NCI-H1694 (cell line): ENCODE results near the gene PACS2.

Experiments
- DNase-seq: peaks from one replicate; lab custom pipeline; 2025; lab: John Stamatoyannopoulos, UW

The PACS2 gene

GRCh38 chr14:105386581-105387529 is 72.3 kb downstream of the PACS2 start:
- no peak for DNase-seq

GRCh38 chr14:105387530-105387922 is 73.0 kb downstream of the PACS2 start:
- no peak for DNase-seq

GRCh38 chr14:105388110-105388951 is 73.8 kb downstream of the PACS2 start:
- no peak for DNase-seq

DNA sequence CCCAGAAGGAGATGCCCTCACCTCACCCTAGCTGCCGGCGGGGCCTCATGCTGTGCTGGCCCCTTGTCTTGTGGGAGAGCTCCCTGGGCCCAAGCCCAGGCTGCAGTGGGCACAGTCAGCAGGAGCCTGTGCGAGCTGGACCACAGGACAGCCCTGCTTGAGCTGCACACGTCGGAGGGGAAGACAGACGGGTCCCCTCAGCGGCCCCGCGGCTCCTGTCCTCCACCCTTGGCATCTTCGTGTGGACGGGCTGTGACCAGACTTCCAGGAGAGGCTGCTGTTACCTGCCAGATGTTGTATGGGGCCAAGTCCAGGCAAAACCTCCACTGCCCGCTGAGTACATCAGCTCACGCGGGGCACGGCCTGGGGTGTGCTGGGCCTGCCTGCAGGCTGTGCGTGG is 74.4 kb downstream of the PACS2 start:
- no peak for DNase-seq

GRCh38 chr14:105389534-105389933 is 75.0 kb downstream of the PACS2 start:
- no peak for DNase-seq

DNA sequence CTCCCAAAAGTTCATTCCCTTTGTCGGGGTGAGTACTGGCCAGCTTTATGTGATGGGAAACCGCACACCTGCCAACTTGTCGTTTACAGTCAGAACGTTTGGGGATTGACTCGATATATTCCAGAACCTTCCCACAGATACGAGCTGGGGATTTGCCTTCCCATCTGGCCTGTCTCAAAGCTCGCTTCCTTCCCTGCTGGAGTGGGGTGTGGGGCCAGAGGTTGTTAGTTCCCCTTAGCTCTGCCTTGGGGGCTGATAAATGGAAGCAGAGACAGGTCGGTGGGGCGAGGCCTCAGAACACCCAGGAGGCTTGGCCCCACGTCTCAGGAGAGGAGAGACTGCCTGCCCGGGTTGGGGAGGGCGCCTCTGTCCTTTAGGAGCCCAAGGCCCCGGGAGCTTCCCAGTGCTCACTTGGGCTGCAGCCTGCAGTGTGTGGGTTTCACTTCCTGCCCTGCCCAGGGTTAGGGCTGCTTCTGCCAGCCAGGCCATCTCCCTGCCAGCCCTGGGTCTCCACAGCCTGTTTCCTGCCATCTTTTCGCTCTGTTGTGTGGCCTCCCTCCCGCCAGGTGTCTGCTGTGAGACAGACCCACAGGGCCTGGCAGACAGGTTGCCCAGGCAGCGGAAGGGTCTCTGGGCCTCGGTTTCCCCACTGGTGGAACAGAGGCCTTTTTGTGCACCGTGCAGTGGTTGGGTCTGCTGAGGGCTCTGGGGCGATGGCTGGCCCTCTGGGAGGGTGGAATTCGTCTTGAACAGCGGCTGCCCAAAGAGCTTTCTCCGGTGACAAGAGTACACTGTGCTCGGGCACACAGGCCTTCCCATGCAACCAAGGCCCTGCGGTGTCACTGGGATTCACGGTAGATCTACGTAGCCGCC is 75.7 kb downstream of the PACS2 start:
- no peak for DNase-seq

DNA sequence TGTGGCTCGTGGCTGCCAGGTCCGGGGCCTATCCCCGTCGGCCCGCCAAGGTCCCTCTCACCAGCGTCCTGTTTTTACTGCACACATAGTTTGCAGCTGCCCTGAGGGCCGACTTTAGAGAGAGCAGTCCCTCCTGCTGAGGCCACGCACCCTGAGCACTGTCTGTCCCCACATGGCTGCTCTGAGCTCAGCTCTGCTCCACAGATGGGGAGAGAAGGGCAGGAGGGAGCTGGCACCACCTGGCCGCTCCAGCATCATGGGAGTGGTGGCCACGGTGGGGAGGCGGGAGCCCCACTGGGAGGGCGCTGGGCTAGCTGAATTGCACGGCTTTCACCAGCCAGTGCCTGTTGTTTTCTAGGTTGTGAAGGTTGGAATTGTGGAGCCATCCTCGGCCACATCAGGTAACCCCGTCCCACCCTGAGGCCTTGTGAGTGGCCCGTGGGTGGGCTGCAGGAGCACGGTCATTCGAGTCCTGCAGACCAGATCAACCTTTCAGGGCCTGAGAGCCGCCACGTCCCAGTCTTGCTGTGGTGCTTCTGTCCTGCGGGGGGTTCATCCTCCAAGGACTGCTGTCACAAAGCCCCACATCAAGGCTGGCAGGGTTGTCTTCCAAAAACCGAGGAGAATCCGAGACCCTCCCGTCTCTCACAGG is 76.4 kb downstream of the PACS2 start:
- DNase-seq, result no peak

DNA sequence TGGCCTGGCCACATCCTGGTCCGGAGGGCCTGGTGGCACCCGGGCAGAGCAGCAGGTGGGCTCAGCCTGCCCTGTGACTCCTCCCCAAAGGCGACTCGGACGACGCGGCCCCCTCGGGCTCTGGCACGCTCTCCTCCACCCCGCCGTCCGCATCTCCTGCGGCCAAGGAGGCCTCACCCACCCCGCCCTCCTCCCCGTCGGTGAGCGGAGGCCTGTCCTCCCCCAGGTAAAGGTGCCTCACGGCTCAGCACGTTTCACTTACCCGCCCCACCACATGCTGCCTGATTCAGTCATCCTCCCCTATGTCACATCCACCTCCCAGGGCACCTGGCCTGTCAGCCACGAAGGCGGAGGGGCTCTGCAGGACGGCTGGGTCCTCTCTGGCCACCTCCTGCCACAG is 77.0 kb downstream of the PACS2 start:
- DNase-seq, result no peak

GRCh38 chr14:105392131-105393090 is 77.9 kb downstream of the PACS2 start:
- no peak for DNase-seq

GRCh38 chr14:105393151-105393550 is 78.6 kb downstream of the PACS2 start:
- no peak for DNase-seq

- no peak for DNase-seq
Observed at GRCh38 chr14:105394714-105395537, 80.4 kb downstream of the PACS2 start.

DNA sequence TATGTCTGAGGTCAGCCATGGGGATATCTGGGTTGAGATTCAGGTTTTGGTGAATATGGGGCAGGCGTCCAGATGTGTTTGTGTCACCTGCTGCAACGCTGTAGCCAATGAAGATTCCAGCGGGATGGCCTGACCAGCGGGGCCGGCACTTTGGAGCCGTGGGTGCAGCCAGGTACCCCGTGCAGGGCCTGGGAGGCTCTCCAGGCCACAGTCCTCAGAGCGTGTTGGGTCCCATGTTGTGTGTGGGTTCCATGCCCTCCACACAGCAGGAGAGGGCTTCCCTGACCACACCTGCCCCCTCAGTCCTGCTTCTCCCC is 80.9 kb downstream of the PACS2 start:
- no peak for DNase-seq

DNA sequence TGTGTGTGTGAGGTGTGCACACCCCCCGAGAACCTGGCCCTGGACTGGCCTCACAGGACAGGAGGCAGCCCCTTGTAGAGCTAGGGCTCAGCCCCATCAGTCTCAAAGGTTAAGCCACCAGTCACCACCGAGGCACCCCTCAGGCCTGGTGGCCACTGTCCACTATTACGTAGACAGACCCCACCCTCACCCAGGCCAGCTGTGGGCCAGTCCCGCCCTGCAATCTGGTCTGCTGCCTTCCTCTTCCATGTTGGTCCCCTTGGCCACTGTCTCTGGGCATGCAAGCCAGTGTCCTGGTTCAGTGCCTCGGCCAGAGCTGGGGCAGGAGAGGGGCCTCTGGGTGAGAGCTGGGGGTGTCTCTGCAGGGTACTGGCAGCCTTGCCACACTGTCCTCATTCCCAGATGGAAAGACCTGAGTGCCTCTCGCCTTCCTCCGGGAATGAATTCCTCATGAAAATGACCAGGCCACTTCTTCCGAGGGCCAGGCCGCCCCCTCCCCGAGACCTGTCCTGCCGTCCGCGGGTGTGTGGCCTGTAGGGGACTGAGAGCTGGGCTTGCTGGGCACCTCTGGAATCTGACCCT is 82.9 kb downstream of the PACS2 start:
- no peak for DNase-seq

DNA sequence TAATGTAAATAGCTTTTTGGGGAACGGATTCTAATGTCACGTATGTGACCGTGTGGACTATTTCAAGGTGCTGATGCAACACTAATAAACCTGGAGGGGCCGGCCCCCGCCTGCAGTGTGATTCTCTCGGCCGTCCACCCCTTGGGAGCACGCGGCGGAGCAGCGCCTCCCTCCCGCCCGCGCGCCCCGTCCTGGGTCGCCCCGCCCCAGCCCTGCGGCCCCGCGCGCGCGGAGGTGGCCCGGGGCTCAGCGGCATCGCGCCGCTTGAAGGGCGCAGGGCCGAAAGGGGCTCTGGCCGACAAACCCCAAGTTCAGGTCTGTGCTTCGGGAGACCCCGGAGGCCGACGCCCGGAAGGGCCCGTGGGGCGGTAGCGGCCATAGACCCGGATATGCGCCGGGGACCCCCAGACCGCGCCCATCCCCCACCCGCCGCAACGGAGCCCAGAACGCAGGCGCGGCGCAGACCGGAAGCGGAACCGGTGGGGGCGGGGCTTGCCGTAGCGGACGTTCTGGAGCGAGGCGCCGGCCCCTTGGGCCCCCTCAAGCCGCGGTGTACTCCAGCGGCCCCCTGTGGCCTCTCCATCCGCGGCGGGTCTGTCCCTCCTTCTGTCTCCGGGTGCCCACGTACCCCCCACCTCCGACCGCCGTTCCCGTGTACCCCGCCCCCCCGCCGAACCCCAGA is 83.6 kb downstream of the PACS2 start, which contains the start of gene TEX22:
TSS of gene TEX22 (plus strand) at position 495 of the 682 bp plus-strand sequence. CDS start 803 bp downstream, outside the sequence.
- DNase-seq, result peak; percentile 93

- peak; percentile 78 for DNase-seq
Observed at GRCh38 chr14:105398726-105399465, 84.3 kb downstream of the PACS2 start.

DNA sequence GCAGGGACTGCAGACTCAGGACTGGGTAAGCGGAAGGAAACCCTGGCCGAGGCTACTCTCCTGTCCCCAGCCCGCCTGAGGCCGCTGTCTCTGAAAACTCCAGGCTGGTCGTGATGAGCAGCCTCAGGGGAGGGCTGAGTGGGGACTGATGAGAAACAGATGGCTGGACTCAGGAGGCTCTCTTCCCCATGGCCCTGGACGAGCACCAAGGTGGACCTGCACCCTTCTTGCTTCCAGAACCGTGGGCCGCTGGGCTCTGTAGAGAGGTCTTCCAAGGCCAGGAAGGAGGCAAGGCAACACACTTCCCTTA is 84.9 kb downstream of the PACS2 start:
- DNase-seq, result no peak

- no peak for DNase-seq
Observed at GRCh38 chr14:105400016-105400415, 85.5 kb downstream of the PACS2 start.

DNA sequence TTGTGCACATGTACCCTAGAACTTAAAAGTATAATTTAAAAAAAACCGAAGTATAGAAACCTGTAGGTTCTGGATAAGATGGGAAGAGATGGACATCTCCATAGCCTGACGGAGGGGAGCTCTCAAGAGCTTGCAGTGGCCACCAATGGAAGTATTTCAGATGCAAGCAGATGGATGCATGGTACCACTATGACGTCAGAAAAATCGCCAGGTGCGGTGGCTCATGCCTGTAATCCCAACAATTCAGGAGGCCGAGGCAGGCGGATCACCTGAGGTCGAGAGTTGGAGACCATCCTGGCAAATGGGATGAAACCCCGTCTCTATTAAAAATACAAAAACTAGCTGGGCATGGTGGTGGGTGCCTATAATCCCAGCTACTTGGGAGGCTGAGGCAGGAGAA is 87.2 kb downstream of the PACS2 start:
- DNase-seq, result no peak
